ENCODE measurements around the gene TMEM139.

Gene TMEM139

GRCh38 chr7:143331179-143331801 is 46.5 kb downstream of the TMEM139 start:
- no peak for DNase-seq

- DNase-seq = no peak
Measured at GRCh38 chr7:143334244-143334643, 49.5 kb downstream of the TMEM139 start.

GRCh38 chr7:143337216-143337615 is 52.5 kb downstream of the TMEM139 start:
- DNase-seq = no peak
